NCI-H1417 treated with DMSO at 0.1 percent for 48 hours (cell line): ENCODE measurements around the gene HK2.
"Not testable (repeated sequence)": the region's sequence is repeated elsewhere in the genome, so short reads cannot be mapped to it uniquely, and the experiment has no call there.

Source experiments
- DNase-seq: peaks from one replicate; lab custom pipeline; 2025; lab: John Stamatoyannopoulos, UW

Gene HK2

GRCh38 chr2:74877781-74878433 is 44.0 kb downstream of the HK2 start:
- no peak for DNase-seq

DNA sequence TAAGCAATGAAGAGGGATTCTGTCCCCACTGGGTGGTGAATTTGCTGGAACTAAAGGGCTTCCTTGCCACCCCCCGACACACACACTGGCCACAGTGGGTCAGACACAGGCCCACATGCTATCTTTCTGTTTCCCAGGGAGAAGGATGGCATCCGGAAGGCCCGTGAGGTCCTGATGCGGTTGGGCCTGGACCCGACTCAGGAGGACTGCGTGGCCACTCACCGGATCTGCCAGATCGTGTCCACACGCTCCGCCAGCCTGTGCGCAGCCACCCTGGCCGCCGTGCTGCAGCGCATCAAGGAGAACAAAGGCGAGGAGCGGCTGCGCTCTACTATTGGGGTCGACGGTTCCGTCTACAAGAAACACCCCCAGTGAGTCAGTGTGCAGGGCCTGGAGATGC is 44.6 kb downstream of the HK2 start:
- no peak for DNase-seq

GRCh38 chr2:74880054-74880728 is 46.3 kb downstream of the HK2 start:
- DNase-seq = no peak

GRCh38 chr2:74881176-74881575 is 47.2 kb downstream of the HK2 start:
- DNase-seq = no peak

DNA sequence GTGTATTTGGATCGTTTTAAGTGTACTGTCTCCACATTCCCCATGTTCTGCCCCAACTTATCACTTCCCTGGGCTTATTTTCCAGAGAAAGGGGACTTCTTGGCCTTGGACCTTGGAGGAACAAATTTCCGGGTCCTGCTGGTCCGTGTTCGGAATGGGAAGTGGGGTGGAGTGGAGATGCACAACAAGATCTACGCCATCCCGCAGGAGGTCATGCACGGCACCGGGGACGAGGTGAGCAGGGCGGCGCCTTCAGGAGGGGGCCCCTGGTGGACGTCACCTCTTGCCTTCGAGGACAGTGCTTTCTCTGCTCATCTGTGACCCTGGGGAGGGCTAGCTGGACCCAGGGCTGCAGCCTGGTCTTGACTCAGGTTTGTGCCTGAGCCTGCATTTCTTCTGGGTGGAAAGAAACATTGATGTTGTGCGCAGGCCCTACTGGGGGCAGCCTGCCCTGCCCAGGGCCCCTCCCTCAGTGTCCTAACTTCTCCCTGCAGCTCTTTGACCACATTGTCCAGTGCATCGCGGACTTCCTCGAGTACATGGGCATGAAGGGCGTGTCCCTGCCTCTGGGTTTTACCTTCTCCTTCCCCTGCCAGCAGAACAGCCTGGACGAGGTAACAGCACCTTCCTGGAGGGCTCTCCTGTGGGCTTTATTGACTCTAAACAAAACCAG is 47.8 kb downstream of the HK2 start:
- DNase-seq = no peak

DNA sequence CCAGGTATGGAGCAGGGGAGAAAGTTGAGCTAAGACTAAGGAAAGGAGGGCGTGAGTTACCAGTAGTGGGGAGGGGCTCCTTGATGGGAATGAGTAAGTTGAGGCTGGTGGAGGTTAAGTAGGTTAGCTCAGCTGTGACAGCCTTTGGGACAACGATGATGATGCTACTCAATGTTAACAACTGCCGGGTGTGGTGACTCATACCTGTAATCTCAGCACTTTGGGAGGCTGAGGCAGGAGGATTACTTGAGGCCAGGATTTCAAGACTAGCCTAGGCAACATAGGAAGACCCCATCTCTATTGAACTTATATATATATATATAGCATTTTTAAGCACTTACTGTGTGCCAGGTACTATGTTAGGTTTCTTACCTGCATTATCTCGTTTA is 48.4 kb downstream of the HK2 start:
- no peak for DNase-seq

GRCh38 chr2:74883011-74883410 is 49.1 kb downstream of the HK2 start:
- DNase-seq = no peak

GRCh38 chr2:74884118-74884762 is 50.3 kb downstream of the HK2 start:
- DNase-seq = no peak

GRCh38 chr2:74884866-74885265 is 50.9 kb downstream of the HK2 start:
- no peak for DNase-seq

DNA sequence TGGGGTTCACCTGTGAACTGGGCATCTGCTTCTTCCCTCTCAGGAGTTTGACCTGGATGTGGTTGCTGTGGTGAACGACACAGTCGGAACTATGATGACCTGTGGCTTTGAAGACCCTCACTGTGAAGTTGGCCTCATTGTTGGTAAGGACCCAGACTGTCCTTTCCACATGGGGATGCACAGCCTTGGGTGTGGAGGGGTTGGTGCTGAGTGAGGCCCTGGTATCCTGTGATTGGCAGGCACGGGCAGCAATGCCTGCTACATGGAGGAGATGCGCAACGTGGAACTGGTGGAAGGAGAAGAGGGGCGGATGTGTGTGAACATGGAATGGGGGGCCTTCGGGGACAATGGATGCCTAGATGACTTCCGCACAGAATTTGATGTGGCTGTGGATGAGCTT is 52.3 kb downstream of the HK2 start:
- no peak for DNase-seq

GRCh38 chr2:74886811-74887210 is 52.9 kb downstream of the HK2 start:
- DNase-seq = no peak

DNA sequence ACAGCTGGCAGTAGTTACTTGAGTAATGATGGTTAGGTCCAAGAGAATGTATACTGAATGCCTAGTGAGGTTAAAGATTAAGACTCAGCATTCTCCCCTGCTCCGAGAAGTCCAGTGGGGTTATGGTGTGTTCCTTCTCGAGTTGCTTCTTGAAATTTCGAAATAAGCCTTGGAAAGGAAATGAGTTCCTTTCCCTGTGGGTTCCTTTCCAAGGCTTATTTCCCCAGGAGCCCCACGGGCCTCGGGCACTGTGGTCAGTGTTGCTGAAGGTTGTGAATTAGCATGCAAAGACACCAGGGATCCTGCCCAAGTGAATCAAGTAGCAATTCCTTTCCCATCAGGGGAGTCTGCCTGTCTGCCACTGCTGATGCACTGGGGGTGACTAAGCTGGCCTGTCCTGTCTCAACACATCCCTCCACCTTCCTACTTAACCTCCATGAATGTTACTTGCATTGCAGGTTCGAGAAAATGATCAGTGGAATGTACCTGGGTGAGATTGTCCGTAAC is 53.6 kb downstream of the HK2 start:
- DNase-seq = no peak

DNA sequence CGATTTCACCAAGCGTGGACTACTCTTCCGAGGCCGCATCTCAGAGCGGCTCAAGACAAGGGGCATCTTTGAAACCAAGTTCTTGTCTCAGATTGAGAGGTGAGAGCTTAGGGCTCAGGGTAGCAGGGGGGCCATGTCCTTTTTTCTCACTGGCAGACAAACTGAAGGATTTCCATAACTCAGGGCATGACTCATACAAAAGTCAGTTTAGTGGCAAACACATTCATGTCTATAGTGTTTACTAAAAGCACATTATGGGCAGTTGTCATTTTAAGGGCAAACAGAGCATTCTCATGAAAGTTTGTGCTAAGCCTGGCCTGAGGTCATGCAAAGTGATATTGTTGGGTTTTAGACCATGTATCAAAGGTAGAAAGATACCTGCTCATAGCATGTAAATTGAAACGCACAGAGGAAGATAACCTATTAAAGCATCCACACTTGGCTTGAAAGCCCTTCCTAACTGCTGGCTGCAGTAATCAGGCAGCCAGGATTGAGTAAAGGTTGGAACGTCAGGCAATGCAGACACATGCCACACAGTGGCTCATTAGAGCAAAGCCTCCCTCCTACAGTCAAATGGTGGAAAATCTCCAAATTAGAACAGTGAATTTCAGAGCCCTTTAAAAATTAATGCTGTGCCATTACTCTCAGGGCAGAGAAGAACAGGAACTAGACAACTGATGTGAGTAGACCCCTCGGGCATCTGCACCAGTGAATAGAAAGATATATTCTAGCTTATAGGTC is 54.2 kb downstream of the HK2 start:
- DNase-seq = no peak

- no peak for DNase-seq
These were observed 55.2 kb downstream of the HK2 start for GRCh38 chr2:74889159-74889558.

DNA sequence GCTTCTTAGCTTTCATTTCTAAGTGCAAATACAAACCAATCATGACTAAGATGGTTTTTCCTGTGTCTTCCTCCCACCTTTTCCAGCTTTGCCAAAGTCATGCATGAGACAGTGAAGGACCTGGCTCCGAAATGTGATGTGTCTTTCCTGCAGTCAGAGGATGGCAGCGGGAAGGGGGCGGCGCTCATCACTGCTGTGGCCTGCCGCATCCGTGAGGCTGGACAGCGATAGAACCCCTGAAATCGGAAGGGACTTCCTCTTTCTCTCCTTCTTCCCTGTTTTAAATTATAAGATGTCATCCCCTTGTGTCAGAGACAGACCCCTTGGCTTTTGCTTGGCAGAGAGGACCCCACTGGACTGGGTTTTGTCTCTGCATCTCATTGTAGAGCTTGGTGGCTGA is 56.8 kb downstream of the HK2 start:
- no peak for DNase-seq

- DNase-seq = no peak
These were observed 57.3 kb downstream of the HK2 start for GRCh38 chr2:74891136-74891764.

- DNase-seq = not testable (repeated sequence)
These were observed 57.9 kb downstream of the HK2 start for GRCh38 chr2:74891816-74892215.

DNA sequence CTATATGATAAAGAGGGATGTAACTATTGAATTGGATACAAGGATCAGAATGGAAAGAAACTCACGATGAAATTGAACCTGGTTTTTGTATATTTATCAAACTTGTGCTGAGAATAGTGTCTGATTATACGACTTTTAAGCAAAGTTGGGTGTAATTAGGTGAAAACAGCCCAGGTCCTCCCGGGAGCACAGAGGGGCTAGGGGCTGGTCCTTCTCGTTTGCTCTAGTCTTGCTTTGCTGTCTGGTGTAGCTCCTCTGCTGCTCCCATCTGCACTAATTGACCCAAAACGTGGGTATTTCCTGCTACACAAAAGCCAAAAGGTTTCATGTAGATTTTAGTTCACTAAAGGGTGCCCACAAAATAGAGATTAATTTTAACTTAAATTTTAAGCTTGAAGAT is 58.7 kb downstream of the HK2 start:
- no peak for DNase-seq

GRCh38 chr2:74893332-74893731 is 59.4 kb downstream of the HK2 start:
- no peak for DNase-seq

- DNase-seq = no peak
These were observed 60.5 kb downstream of the HK2 start for GRCh38 chr2:74894272-74894981.

- DNase-seq = no peak
These were observed 61.1 kb downstream of the HK2 start for GRCh38 chr2:74895001-74895400.
